NT2/D1 (cell line): ENCODE measurements around the gene CDK19.

Experiments
- SUZ12 ChIP-seq: IDR thresholded peaks from 2 replicates; pipeline ENCODE4 v1.6.1; 2011; ENCODE audit not compliant: insufficient read length, insufficient read depth; ENCODE audit errors: extremely low read depth
- YY1 ChIP-seq: IDR thresholded peaks from 2 replicates; pipeline ENCODE4 v1.6.1; 2011; ENCODE audit not compliant: insufficient read length, insufficient read depth
- ZNF274 ChIP-seq: IDR thresholded peaks from 2 replicates; pipeline ENCODE4 v1.6.1; 2011; ENCODE audit warnings: mild to moderate bottlenecking, low read depth, low read length

DNA sequence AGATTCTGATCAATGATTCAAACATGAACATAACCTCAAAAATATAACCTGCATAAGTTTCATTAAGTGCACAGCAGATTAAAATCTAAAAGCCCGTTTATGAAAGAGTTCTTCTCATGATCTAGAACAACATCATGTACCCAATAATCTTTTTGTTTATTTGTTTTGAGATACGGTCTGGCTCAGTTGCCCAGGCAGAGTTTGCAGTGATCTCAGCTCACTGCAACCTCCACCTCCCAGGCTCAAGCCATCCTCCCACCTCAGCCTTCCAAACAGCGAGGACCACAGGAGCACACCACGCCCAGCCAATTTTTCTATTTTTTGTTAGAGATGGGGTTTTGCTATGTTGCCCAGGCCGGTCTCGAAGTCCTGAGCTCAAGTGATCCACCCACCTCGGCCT, 149.7 kb downstream of the CDK19 start:
- TF ChIP-seq ZNF274 (no peak), YY1 (no peak), SUZ12 (no peak)
